NCI-H1436 treated with DMSO at 0.1 percent for 48 hours (cell line): ENCODE results near the gene CDC14C.
"Not testable (repeated sequence)": the region's sequence is repeated elsewhere in the genome, so short reads cannot be mapped to it uniquely, and the experiment has no call there.

ENCODE experiments used
- DNase-seq: peaks from one replicate; lab custom pipeline; 2025; lab: John Stamatoyannopoulos, UW

Gene CDC14C

GRCh38 chr7:48924433-48924832 is at the start of gene CDC14C:
Gene CDC14C, plus strand, starts transcription at chr7:48924547. Its CDS starts 126 bp downstream, at chr7:48924673.
- no peak for DNase-seq

- no peak for DNase-seq
These were observed 49.1 kb upstream of the CDC14C start for GRCh38 chr7:48875045-48875916.

- DNase-seq: no peak
These were observed 48.3 kb upstream of the CDC14C start for GRCh38 chr7:48876087-48876486.

- no peak for DNase-seq
These were observed 43.5 kb upstream of the CDC14C start for GRCh38 chr7:48880851-48881250.

GRCh38 chr7:48887500-48887899 is 36.8 kb upstream of the CDC14C start:
- DNase-seq: no peak

- DNase-seq: no peak
These were observed 29.8 kb upstream of the CDC14C start for GRCh38 chr7:48894574-48894973.

GRCh38 chr7:48899932-48900331 is 24.4 kb upstream of the CDC14C start:
- no peak for DNase-seq

- DNase-seq: no peak
These were observed 22.4 kb upstream of the CDC14C start for GRCh38 chr7:48901966-48902365.

- DNase-seq: no peak
These were observed 19.4 kb upstream of the CDC14C start for GRCh38 chr7:48904975-48905374.

- DNase-seq: not testable (repeated sequence)
These were observed 18.7 kb upstream of the CDC14C start for GRCh38 chr7:48905686-48906085.

GRCh38 chr7:48909887-48910286 is 14.5 kb upstream of the CDC14C start:
- not testable (repeated sequence) for DNase-seq

- DNase-seq: no peak
These were observed 7.1 kb downstream of the CDC14C start for GRCh38 chr7:48931481-48931880.

GRCh38 chr7:48932126-48932910 is 8.0 kb downstream of the CDC14C start:
- DNase-seq: no peak

- DNase-seq: no peak
These were observed 9.3 kb downstream of the CDC14C start for GRCh38 chr7:48933549-48934085.

- no peak for DNase-seq
These were observed 14.4 kb downstream of the CDC14C start for GRCh38 chr7:48938539-48939295.

GRCh38 chr7:48943279-48943990 is 19.1 kb downstream of the CDC14C start:
- no peak for DNase-seq

- no peak for DNase-seq
These were observed 31.6 kb downstream of the CDC14C start for GRCh38 chr7:48955916-48956315.

GRCh38 chr7:48959676-48960075 is 35.3 kb downstream of the CDC14C start:
- no peak for DNase-seq

- no peak for DNase-seq
These were observed 38.6 kb downstream of the CDC14C start for GRCh38 chr7:48962821-48963505.

- no peak for DNase-seq
These were observed 39.7 kb downstream of the CDC14C start for GRCh38 chr7:48964074-48964473.

GRCh38 chr7:48971173-48971572 is 46.8 kb downstream of the CDC14C start:
- DNase-seq: no peak
